Fibroblast of the conjunctiva (primary cell): ENCODE data around the gene PCDH15.

Experiments
- DNase-seq: peaks from one replicate; pipeline ENCODE4 v3.0.0-alpha.2; 2010; ENCODE audit warnings: low read depth

PCDH15 gene

GRCh38 chr10:54708021-54708420, 93.0 kb downstream of the PCDH15 start:
- DNase-seq, result no peak

- no peak for DNase-seq
Measured at GRCh38 chr10:54702583-54703485, 98.2 kb downstream of the PCDH15 start.

- DNase-seq, result no peak
Measured at GRCh38 chr10:54691331-54691730, 109.7 kb downstream of the PCDH15 start.

GRCh38 chr10:54682554-54682953, 118.5 kb downstream of the PCDH15 start:
- DNase-seq, result no peak

GRCh38 chr10:54681136-54681535, 119.9 kb downstream of the PCDH15 start:
- no peak for DNase-seq

GRCh38 chr10:54667136-54667535, 133.9 kb downstream of the PCDH15 start:
- no peak for DNase-seq

DNA sequence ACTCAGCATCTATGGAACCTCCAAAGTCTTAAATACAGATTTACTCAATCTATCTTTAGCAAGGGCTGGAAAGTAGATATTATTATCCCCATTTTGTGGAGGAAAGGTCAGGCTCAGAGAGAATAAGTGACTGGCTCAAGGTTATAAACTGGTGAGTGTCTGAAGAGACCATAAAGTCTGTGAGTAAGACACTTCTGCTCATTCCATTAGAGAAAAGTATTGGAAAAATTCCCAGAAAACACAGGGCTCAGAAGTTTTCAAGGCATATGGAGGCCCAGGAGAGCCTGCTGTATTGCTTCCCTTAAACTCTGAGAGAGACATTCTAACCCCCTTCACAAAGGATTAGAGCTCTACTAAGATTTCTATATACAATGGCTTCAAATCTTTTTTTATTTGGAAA, 134.8 kb downstream of the PCDH15 start:
- DNase-seq, result no peak

DNA sequence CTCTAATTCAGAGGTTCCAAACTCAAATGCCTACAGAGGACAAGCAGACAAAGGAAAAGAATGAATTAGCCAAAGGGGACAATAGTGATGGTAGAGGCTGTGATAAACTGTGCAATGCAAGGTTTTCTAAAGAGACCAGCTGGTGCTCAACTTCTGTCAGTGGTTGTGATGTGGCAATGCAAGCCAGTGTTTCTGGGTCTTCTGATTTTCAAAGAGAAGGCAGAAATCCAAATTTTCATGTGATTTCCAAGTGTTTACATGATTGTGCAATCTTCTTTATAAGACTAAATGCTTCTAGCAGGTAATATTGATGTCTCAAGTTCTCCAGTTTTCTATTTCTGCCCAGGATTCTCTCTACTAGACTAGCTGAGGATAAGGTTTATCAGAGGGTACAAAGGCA, 135.9 kb downstream of the PCDH15 start:
- DNase-seq, result no peak

DNA sequence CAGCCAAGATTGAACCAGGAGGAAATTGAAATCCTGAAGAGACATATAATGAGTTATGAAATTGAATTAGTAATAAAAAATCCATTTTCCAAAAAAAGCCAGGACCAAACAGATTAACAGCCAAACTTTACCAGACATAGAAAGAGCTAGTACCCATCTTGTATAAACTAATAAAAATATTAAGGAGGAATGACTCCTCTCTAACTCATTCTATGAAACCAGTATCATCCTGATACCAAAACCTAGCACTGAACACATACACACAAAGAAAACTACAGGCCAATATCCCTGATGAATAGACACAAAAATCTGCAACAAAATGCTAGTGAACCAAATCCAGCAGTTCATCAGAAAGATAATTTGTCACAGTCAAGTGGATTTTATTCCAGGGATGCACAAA, 140.6 kb downstream of the PCDH15 start:
- DNase-seq, result no peak

- no peak for DNase-seq
Measured at GRCh38 chr10:54656643-54657042, 144.4 kb downstream of the PCDH15 start.

- DNase-seq, result no peak
Measured at GRCh38 chr10:54653518-54653917, 147.5 kb downstream of the PCDH15 start.

- no peak for DNase-seq
Measured at GRCh38 chr10:54650547-54650946, 150.5 kb downstream of the PCDH15 start.

GRCh38 chr10:54622017-54622416, 179.0 kb downstream of the PCDH15 start:
- no peak for DNase-seq

GRCh38 chr10:54620352-54620751, 180.7 kb downstream of the PCDH15 start:
- DNase-seq, result no peak

- no peak for DNase-seq
Measured at GRCh38 chr10:54614072-54614471, 187.0 kb downstream of the PCDH15 start.

DNA sequence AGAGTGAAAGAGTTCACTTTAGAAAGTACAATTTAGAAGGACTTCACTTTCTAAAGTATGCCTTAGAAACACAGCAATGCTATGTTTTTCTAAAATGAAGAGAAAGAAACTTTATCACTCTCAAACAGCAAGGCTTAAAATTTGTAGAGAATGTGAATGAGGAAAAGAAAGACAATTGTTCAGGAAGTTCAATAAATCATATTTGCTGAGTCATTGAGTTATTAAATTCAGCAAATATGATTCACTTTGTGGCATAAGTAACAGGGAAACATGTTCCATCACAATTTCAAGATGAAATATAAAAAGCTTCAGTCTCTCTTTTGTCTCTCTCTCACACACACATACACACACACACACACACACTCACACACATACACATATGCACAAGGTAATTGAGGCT, 187.9 kb downstream of the PCDH15 start:
- DNase-seq, result no peak

DNA sequence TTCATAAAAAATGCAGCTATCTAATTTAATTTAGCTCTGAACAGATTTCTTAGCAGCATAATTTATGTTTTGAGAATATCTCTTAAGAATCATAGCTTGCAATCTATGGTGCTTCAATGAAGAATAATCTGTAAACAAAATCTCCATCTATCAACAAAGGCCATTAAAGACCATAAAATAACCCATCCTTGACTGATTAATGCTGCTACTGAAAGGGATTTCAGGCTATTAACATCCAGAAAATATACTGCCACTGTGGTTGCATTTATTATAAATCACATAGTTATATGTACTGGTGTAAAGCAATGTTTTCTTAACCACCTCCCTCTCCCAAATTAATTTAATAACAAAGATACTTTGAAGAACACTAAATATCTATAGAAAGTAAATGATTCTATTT, 191.6 kb downstream of the PCDH15 start:
- no peak for DNase-seq

DNA sequence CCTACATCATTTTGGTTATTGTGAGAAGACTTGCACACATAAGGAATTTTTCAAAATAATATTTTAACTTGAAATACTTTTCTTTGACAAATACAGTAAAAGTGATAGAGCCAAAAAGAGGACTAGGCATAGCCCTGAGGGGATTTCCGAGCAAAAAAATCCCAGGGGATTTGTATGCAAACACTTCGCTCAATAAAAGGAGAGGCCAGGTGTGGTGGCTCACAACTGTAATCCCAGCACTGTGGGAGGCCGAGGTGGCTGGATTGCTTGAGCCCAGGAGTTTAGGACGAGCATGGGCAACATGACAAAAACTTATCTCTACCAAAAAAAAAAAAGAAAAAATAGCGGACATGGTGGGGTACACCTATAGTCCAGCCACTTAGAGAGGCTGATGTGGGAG, 193.0 kb downstream of the PCDH15 start:
- no peak for DNase-seq

- DNase-seq, result no peak
Measured at GRCh38 chr10:54594289-54594688, 206.7 kb downstream of the PCDH15 start.

DNA sequence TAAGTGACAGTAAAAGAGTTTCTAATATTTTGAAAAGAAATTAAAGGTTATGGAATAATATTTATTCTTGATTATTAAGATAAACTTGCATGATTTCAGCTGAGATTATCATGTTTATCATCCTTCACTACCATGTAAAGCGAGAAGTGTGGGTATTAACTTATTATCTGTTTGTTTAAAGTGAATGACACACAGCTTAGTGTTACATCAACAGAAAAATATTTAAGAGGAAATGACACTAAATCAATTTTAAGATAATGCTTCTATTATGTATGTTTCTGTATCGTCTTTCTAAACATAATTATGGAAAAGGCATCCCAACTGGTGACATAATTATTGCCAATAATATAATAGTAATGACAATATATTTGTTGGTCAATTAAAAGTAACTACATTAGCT, 213.1 kb downstream of the PCDH15 start:
- no peak for DNase-seq

- no peak for DNase-seq
Measured at GRCh38 chr10:54585572-54585971, 215.5 kb downstream of the PCDH15 start.

- DNase-seq, result no peak
Measured at GRCh38 chr10:54577682-54578081, 223.3 kb downstream of the PCDH15 start.

DNA sequence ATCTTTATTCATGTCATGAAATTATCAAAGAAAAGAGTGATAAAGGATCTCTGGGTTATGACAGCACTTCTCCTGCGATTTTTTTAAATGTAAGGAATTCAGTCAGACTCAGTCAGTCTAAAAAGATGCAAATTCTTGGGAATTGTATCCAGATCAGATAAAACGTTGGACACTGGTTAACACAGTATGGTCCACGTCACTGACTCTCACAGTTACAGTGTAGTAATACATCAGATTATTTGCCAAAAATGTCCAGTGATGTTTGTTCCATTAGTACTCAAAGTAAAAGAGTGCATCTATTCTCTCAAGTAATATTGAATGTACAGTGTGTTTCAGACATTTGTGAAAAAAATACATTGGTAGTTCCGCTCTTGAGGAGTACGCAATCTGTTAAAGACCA, 224.5 kb downstream of the PCDH15 start:
- no peak for DNase-seq

- DNase-seq, result no peak
Measured at GRCh38 chr10:54559498-54559897, 241.5 kb downstream of the PCDH15 start.
